HG03196 (cell line): ENCODE results near the gene OR1F1.
"Not testable (repeated sequence)": the region's sequence is repeated elsewhere in the genome, so short reads cannot be mapped to it uniquely, and the experiment has no call there.

ENCODE experiments used
- ATAC-seq: cut with Tn5 transposase; IDR thresholded peaks from one replicate; pipeline ENCODE4 v1.9.1; 2021; ENCODE audit not compliant: unreplicated experiment

OR1F1 gene

GRCh38 chr16:3171855-3172593 lies 16.0 kb upstream of the OR1F1 start:
- no peak for ATAC-seq

- ATAC-seq, result no peak
Measured at GRCh38 chr16:3173892-3174617, 13.9 kb upstream of the OR1F1 start.

- no peak for ATAC-seq
Measured at GRCh38 chr16:3174618-3175148, 13.3 kb upstream of the OR1F1 start.

- ATAC-seq, result no peak
Measured at GRCh38 chr16:3175157-3176093, 12.6 kb upstream of the OR1F1 start.

GRCh38 chr16:3179651-3180050 lies 8.4 kb upstream of the OR1F1 start:
- ATAC-seq, result no peak

- ATAC-seq, result no peak
Measured at GRCh38 chr16:3180445-3180878, 7.5 kb upstream of the OR1F1 start.

GRCh38 chr16:3182293-3182607 lies 5.8 kb upstream of the OR1F1 start:
- ATAC-seq, result not testable (repeated sequence)

GRCh38 chr16:3182608-3183444 lies 5.2 kb upstream of the OR1F1 start:
- no peak for ATAC-seq

- ATAC-seq, result no peak
Measured at GRCh38 chr16:3183445-3184139, 4.4 kb upstream of the OR1F1 start.

GRCh38 chr16:3186946-3187690 lies 886 bp upstream of the OR1F1 start:
- ATAC-seq, result no peak

GRCh38 chr16:3188675-3188924 lies 596 bp downstream of the OR1F1 start:
- ATAC-seq, result no peak

GRCh38 chr16:3188925-3189825 lies 1.2 kb downstream of the OR1F1 start:
- ATAC-seq, result no peak

- no peak for ATAC-seq
Measured at GRCh38 chr16:3189869-3190268, 1.9 kb downstream of the OR1F1 start.

GRCh38 chr16:3190949-3191353 lies 2.9 kb downstream of the OR1F1 start:
- no peak for ATAC-seq

GRCh38 chr16:3192476-3193019 lies 4.5 kb downstream of the OR1F1 start:
- no peak for ATAC-seq

- no peak for ATAC-seq
Measured at GRCh38 chr16:3193221-3194212, 5.5 kb downstream of the OR1F1 start.

- no peak for ATAC-seq
Measured at GRCh38 chr16:3194792-3195191, 6.8 kb downstream of the OR1F1 start.
